ENCODE measurements around the gene GRM5.
"Not testable (repeated sequence)": the region's sequence is repeated elsewhere in the genome, so short reads cannot be mapped to it uniquely, and the experiment has no call there.

Gene GRM5

DNA sequence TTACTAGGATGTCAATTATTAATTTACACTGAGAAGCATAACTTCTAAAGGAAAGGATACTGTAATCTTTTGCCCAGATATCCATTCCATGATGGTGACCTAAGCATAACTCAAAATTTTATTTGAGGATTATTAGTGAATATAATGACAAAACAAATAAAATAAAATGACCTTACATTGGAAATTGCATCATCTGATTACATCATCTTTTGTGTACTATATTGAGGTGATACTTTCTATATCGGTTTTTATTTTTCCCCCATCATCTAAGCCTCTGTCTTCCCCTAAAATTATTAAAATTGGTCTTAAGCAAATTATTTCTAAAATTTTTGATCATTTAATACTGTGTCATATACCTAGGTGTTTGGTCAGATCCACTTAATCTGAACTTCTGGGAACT, 578.1 kb downstream of the GRM5 start:
- no peak for TF ChIP-seq POLR2A (IDR thresholded peaks at IDR 0.05; ENCODE audit: low read depth, low read length)
- no peak for DNase-seq (ENCODE audit: insufficient read length, low spot score)
- FAIRE-seq, result no peak

DNA sequence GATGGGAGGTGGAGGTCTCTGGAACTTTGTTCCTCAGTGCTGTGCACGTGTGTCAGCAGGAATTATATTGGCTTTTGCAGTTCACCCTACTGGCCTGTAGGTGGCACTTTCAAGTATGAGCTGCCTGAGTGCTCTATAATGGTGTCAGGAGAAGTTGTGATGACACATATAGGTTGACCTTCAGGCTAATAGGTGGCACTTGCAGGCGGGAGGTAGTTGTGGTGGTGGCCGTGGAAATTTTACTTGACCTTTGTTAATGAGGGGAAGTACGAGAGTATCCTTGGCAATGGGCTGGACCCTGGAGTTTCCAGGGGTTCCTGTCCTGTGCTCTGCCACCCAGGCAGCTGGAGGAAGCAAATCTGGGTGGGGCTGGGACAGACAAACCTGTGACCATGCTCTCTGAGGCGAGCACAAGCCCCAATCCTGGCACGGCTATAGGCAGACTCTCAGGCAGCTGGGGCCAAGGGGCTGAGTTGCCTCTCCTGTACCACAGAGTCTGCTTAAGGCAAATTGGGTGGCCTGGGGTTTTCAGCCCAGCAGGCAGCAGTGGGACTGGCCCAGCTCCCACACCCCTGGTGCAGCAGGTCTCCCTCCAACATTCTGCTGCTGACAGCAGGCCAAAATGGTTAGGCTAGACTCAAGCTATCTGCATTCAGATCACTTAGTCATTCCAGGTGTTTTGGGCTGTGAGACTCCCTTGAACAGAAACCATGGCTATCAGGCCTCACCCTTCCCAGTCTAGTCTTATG, 580.7 kb downstream of the GRM5 start:
- FAIRE-seq (peak; percentile 57), DNase-seq (ENCODE audit: insufficient read length, low spot score) (no peak)
- no peak for TF ChIP-seq POLR2A (IDR thresholded peaks at IDR 0.05; ENCODE audit: low read depth, low read length)

DNA sequence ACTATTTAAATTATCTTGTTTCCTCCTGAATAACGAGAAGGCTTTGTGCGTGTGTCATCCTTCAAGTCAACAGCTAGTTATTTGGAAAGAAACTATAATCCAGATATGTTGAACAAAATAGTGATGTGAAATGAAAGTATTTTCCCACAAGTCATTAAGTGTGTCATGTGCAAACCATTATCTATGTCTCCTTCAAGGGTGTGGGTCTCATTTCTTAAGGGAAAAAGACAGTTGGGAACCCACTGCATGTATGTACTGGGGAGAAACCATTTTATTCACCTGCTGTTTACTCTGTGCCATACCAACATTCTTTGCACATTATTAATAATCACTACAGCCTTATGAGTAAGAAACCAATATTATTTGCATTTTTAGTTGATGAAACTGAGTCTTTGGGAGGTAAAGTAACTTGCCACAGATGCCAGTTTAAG, 582.9 kb downstream of the GRM5 start:
- FAIRE-seq (no peak), DNase-seq (ENCODE audit: insufficient read length, low spot score) (no peak)
- TF ChIP-seq POLR2A (IDR thresholded peaks at IDR 0.05; ENCODE audit: low read depth, low read length), result no peak

DNA sequence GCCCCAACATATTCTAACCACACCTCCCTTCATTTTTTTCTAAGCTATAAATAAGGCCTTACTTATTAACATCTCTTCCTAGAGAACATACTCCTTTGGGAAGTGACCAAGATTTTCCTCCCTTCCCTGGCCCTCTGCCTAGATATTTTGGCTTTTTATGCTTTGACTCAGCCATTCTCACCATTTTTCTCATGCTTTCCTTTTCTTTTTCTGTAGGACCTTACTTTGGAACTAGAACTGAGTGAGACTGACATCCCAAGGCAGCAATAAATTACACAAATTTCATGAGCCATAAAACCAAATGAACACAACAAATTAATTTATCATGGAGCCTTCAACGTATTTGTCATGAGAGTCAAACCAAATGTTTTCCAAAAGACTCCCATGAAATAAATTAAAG, 585.6 kb downstream of the GRM5 start:
- peak; percentile 70 for FAIRE-seq
- no peak for TF ChIP-seq POLR2A (IDR thresholded peaks at IDR 0.05; ENCODE audit: low read depth, low read length)
- DNase-seq (ENCODE audit: insufficient read length, low spot score), result no peak

DNA sequence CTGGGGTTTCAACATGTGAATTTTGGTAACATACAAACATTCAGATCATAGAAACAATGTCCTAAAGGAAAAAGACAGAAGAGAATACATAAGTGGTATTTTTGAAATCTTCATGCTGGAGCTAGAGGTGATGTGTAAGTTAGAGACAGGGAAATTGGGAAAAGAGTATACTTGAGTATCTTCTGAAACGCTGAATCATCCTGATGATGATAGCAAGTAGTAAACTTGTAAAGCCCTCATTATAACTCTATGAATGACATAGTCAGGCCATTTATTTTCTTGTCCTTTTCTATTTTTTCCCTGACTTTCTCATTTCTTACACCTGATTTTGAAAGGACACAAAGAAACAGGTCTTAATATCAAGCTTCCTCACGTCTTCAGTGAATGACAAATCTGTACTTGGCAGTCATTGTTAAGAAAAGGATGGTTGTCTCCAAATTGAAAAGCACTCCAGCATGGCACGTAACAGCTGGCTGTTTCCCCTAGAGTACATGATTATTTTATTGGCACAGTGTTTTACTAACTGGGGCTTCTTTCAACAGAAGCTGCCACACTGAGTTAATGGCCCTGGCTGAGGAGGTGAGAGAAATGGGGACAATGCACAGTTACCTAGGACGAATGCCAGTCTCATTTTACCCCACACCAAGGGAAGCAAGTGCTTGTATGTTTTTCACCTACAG, 587.5 kb downstream of the GRM5 start:
- FAIRE-seq (no peak), DNase-seq (ENCODE audit: insufficient read length, low spot score) (no peak)
- no peak for TF ChIP-seq POLR2A (IDR thresholded peaks at IDR 0.05; ENCODE audit: low read depth, low read length)

DNA sequence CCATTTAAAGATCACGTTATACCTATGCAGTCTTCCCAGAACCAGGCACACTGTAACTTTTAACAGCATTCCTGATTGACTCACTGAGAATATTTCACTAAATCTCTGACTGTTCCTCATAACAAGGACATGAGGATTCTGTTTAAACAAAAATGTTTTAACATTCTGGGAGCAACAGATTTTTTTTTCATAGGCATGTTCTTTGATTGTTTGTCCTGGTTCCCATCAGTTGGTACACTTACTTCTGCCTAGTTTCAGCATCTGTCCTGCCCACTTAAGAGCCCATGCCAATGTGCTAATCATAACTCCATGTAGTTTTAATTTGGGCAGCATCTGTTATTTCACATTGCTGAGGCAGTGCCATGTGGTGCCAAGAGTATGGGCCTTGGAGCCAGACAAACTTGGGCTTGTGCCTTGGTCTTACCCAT, 589.8 kb downstream of the GRM5 start:
- no peak for FAIRE-seq
- DNase-seq (ENCODE audit: insufficient read length, low spot score), result no peak
- no peak for TF ChIP-seq POLR2A (IDR thresholded peaks at IDR 0.05; ENCODE audit: low read depth, low read length)

DNA sequence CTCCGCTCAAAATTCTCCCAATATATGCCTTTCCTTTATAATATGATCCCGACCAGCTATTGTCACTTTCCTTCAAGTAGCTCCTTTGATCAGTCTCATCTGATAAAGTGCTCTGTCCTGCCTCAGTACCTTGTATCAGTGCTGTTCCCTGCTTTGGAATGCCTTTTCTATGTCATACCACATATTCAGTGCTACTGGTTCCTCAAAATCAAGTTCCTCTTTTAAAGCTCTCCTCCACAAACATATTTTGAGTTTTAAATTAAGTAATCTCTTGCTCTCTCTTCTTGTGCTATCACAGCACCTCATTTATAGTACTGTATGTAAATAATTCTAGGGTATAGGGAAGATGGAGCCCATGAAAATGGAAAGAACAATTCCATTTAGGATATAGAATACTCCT, 591.1 kb downstream of the GRM5 start:
- TF ChIP-seq POLR2A (IDR thresholded peaks at IDR 0.05; ENCODE audit: low read depth, low read length), result no peak
- DNase-seq (ENCODE audit: insufficient read length, low spot score) (no peak), FAIRE-seq (no peak)

DNA sequence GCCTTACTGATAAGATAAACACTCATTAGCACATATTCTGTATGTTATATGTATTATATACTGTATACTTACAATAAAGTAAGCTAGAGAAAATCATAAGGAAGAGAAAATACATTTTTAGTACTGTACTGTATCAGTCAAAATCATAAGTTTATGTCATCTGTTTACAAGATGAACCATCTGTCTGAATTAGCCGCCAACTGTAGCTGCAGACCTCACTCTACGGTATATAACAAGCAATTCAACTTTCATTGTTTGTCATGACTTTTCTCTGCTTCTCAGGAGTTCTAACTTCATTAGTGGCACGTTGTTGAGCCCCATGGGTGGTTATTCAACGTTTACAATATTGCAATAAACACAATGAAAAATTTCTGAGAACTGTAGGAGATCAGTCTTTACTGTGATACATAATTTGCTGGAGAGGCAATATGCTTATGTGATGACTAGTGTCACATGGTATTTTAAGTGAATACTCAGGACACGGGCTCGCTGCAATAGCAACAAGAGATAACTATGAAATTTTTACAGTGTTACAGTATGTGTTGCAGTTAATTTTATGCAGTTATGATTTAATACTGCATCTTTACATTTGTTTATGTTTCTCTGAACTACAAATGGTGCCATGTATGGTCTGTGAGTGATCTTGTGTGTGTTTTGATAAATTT, 596.1 kb downstream of the GRM5 start:
- no peak for DNase-seq (ENCODE audit: insufficient read length, low spot score)
- FAIRE-seq, result no peak
- TF ChIP-seq POLR2A (IDR thresholded peaks at IDR 0.05; ENCODE audit: low read depth, low read length), result no peak

DNA sequence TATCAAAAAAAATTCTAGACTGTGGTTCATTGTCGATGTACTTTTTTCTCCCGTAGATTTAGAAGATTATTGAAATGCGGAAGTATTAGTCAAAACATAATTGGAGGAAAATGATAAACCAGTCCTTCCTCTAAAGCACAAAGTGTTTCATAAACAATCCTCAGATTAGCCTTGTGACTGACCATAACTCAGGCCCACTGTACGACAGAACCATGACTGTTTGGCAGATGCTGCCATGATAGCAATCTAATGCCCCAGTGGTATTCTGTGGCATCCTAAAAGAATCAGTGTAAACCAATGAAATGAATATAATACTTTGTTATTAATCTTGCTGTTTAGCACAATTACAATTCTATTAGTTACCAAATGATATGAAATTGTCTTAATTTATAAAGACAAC, 601.3 kb downstream of the GRM5 start:
- no peak for FAIRE-seq
- TF ChIP-seq POLR2A (IDR thresholded peaks at IDR 0.05; ENCODE audit: low read depth, low read length), result no peak

DNA sequence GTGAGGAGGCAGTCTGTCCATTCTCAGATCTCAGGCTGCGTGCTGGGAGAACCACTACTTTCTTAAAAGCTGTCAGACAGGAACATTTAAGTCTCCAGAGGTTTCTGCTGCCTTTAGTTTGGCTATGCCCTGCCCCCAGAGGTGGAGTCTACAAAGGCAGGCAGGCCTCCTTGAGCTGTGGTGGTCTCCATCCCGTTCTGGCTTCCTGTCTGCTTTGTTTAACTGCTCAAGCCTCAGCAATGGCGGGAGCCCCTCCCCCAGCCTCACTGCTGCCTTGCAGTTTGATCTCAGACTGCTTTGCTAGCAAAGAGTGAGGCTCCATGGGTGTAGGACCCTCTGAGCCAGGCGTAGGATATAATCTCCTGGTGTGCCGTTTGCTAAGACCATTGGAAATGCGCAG, 602.5 kb downstream of the GRM5 start:
- DNase-seq (ENCODE audit: insufficient read length, low spot score); FAIRE-seq: not testable (repeated sequence)

More for the DNA sequence above, 601.3 kb downstream of the GRM5 start:
- no peak for DNase-seq (ENCODE audit: insufficient read length, low spot score)

DNA sequence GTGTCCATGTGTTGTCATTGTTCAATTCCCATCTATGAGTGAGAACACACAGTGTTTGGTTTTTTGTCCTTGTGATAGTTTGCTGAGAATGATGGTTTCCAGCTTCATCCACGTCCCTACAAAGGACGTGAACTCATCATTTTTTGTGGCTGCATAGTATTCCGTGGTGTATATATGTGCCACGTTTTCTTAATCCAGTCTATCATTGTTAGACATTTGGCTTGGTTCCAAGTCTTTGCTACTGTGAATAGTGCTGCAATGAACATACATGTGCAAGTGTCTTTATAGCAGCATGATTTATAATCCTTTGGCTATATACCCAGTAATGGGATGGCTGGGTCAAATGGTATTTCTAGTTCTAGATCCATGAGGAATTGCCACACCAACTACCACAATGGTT, 607.7 kb downstream of the GRM5 start:
- FAIRE-seq; DNase-seq (ENCODE audit: insufficient read length, low spot score): not testable (repeated sequence)

DNA sequence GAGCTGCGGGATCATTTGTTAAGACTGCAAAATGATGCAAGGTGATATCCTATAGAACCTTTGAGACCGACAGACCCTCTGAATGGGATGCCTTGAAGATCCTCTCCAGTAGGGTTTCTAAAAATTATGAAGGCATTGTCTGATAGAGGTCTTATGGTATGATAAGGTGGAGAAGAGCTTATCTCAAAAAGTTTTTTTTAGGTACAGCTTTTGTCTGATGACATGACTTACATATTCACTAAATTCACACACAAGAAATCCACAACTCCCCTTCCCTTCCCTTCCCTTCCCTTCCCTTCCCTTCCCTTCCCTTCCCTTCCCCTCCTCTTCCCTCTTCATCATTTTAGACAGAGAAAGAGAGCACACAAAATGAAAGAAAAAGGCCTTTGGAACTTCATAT, 609.8 kb downstream of the GRM5 start:
- DNase-seq (ENCODE audit: insufficient read length, low spot score) (no peak), FAIRE-seq (no peak)
- no peak for TF ChIP-seq POLR2A (IDR thresholded peaks at IDR 0.05; ENCODE audit: low read depth, low read length)

DNA sequence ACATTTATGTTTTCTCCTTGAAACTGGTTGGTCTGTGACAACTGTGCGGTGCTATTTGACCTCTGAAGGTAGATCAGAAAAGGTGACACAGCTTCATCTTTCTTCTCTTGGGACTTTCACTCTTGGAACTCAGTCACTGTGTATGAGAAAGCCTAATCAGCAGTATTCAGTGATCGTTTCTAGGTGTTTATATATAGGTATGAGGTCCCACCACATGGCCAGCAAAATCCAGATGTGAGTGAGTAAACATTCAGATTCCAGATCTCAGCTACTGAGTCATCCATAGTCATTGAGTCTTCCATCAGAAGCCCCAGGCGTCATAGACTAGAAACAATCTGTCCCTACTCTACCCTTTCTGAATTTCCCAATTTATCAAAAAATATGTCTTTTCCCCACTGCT, 610.9 kb downstream of the GRM5 start:
- DNase-seq (ENCODE audit: insufficient read length, low spot score) (no peak), FAIRE-seq (no peak)
- TF ChIP-seq POLR2A (IDR thresholded peaks at IDR 0.05; ENCODE audit: low read depth, low read length), result no peak
